ENCODE data around the gene KRTAP10-3. TPM values are rescaled to one million over a fixed set of nuclear protein-coding genes. Genes with fewer than 3 reads are reported as not detected.

KRTAP10-3 gene
- total and polyA plus RNA-seq, 9 of the 15 experiments (the other 6 are each of a cell fraction or from before 2014, with no cell fraction given) = not detected

GRCh38 chr21:44564886-44565598, 6.4 kb upstream of the KRTAP10-3 start:
- 4% methylated on average over 1 of the region's 1 CpG for WGBS (ENCODE audit: insufficient coverage, low coverage, missing lambda C conversion rate)
- Histone ChIP-seq H3K4me1 (replicated peaks in 1 of 2; ENCODE audit: control insufficient read depth in 2 of 2, insufficient read depth in 2 of 2, low read length in 2 of 2) (peaks cover 0 to 13% of the 10 kb centered on the region in 2 experiments; a peak in 1 of 5 replicates), H3K27ac (ENCODE audit: extremely low read depth, low read depth, low read length) (no peak overlapping the region), H3K4me2 (ENCODE audit: insufficient read depth, low read length) (no peak overlapping the region), H2AFZ (ENCODE audit: low read depth, low read length) (no peak overlapping the region), H3K79me2 (ENCODE audit: control insufficient read depth, insufficient read depth, low read length) (no peaks in the 10 kb centered on the region), H3K27me3 (ENCODE audit: control insufficient read depth in 2 of 2, insufficient read depth in 2 of 2, low read length in 2 of 2) (peaks cover 0 to 2% of the 10 kb centered on the region in 2 experiments; a peak in 1 of 5 replicates), H3K9me3 (replicated peaks; ENCODE audit: control insufficient read depth, insufficient read depth, low read depth, low read length) (no peaks in the 10 kb centered on the region), H3K36me3 (ENCODE audit: control insufficient read depth, insufficient read depth, low read length) (no peaks in the 10 kb centered on the region), H3K9ac (ENCODE audit: insufficient read depth in 1 of 2, low read depth in 2 of 2, low read length in 2 of 2) (no peak overlapping the region), H4K20me1 (replicated peaks; ENCODE audit: control insufficient read depth, insufficient read depth, low read length) (no peaks in the 10 kb centered on the region), H3K9me1 (ENCODE audit: control insufficient read depth, insufficient read depth, low read length) (no peaks in the 10 kb centered on the region), H3K4me3 (no peak overlapping the region)
- CTCF ChIA-PET (ENCODE audit: low intra/inter-chr PET ratio) = no interaction called here
- ATAC-seq (no peak), FAIRE-seq (no peak), DNase-seq (ENCODE audit: extremely low read depth in 1 of 4, low spot score in 3 of 4) (no peak)
- in situ Hi-C loops (cut with MboI) (no loop called here), intact Hi-C loops (cut with micrococcal nuclease) (no loop called here)
- TF ChIP-seq ZKSCAN3 (CRISPR knock-in tag; IDR thresholded peaks at IDR 0.05) = no peak
- no peak for TF ChIP-seq PHF21A (IDR thresholded peaks at IDR 0.05; ENCODE audit: borderline replicate concordance, low read depth)
- no peak for TF ChIP-seq LARP7 (IDR thresholded peaks at IDR 0.05)
- TF ChIP-seq, protein P1, sequence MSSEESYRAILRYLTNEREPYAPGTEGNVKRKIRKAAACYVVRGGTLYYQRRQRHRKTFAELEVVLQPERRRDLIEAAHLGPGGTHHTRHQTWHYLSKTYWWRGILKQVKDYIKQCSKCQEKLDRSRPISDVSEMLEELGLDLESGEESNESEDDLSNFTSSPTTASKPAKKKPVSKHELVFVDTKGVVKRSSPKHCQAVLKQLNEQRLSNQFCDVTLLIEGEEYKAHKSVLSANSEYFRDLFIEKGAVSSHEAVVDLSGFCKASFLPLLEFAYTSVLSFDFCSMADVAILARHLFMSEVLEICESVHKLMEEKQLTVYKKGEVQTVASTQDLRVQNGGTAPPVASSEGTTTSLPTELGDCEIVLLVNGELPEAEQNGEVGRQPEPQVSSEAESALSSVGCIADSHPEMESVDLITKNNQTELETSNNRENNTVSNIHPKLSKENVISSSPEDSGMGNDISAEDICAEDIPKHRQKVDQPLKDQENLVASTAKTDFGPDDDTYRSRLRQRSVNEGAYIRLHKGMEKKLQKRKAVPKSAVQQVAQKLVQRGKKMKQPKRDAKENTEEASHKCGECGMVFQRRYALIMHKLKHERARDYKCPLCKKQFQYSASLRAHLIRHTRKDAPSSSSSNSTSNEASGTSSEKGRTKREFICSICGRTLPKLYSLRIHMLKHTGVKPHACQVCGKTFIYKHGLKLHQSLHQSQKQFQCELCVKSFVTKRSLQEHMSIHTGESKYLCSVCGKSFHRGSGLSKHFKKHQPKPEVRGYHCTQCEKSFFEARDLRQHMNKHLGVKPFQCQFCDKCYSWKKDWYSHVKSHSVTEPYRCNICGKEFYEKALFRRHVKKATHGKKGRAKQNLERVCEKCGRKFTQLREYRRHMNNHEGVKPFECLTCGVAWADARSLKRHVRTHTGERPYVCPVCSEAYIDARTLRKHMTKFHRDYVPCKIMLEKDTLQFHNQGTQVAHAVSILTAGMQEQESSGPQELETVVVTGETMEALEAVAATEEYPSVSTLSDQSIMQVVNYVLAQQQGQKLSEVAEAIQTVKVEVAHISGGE (CRISPR knock-in tag; IDR thresholded peaks at IDR 0.05) = no peak
- TF ChIP-seq HNRNPUL1 (IDR thresholded peaks at IDR 0.05; ENCODE audit: low read length) = no peak
- TF ChIP-seq ELF2 (CRISPR knock-in tag; IDR thresholded peaks at IDR 0.05) = no peak
- TF ChIP-seq SOX6 (IDR thresholded peaks at IDR 0.05) = no peak
- TF ChIP-seq ZBTB9 (CRISPR knock-in tag; IDR thresholded peaks at IDR 0.05) = no peak
- no peak for TF ChIP-seq ZHX1 (conservative IDR thresholded peaks at IDR 0.05; ENCODE audit: low read length)
- TF ChIP-seq, protein P2, sequence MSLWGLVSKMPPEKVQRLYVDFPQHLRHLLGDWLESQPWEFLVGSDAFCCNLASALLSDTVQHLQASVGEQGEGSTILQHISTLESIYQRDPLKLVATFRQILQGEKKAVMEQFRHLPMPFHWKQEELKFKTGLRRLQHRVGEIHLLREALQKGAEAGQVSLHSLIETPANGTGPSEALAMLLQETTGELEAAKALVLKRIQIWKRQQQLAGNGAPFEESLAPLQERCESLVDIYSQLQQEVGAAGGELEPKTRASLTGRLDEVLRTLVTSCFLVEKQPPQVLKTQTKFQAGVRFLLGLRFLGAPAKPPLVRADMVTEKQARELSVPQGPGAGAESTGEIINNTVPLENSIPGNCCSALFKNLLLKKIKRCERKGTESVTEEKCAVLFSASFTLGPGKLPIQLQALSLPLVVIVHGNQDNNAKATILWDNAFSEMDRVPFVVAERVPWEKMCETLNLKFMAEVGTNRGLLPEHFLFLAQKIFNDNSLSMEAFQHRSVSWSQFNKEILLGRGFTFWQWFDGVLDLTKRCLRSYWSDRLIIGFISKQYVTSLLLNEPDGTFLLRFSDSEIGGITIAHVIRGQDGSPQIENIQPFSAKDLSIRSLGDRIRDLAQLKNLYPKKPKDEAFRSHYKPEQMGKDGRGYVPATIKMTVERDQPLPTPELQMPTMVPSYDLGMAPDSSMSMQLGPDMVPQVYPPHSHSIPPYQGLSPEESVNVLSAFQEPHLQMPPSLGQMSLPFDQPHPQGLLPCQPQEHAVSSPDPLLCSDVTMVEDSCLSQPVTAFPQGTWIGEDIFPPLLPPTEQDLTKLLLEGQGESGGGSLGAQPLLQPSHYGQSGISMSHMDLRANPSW (CRISPR knock-in tag; IDR thresholded peaks at IDR 0.05) = no peak
- TF ChIP-seq CEBPB (tag; IDR thresholded peaks at IDR 0.05) = no peak
- TF ChIP-seq ZNF644 (tag; IDR thresholded peaks at IDR 0.05; ENCODE audit: low read depth) = no peak
- no TSS peak for BruUV-seq (replicated peaks)
- POLR2A ChIA-PET = no interaction called here
